HCEC 1CT (cell line): Measurements from ENCODE around the gene GPR45.
A peak's percentile ranks its signal among the peaks of the same experiment; 100 is the strongest.
"Not testable (repeated sequence)": the region's sequence is repeated elsewhere in the genome, so short reads cannot be mapped to it uniquely, and the experiment has no call there.

Experiments used
- DNase-seq: peaks from one replicate; pipeline ENCODE4 v3.0.0-alpha.2; 2017

GPR45 gene

DNA sequence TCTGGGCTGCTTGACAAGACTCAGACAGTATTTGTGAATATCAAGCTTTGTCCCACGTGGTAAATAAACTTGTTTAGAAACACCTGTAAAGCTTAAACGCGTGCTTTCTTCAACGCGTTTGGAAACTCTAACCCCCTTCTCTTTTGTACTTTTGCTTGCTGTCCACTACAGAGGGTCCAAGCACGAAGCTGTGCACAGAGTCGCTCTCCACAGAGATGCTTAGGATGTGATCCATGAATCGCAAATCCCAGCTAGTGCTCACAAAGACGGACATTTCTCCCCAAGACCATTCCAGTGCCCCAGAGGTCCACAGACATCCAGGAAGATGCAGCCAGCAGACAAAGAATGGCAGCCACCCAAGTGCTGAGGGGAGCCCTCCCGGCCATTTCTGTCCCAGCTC is at the start of gene GPR45:
Gene GPR45, plus strand, starts transcription at position 301 of the 400 bp plus-strand sequence. CDS start 116 bp downstream, outside the sequence.
- no peak for DNase-seq

DNA sequence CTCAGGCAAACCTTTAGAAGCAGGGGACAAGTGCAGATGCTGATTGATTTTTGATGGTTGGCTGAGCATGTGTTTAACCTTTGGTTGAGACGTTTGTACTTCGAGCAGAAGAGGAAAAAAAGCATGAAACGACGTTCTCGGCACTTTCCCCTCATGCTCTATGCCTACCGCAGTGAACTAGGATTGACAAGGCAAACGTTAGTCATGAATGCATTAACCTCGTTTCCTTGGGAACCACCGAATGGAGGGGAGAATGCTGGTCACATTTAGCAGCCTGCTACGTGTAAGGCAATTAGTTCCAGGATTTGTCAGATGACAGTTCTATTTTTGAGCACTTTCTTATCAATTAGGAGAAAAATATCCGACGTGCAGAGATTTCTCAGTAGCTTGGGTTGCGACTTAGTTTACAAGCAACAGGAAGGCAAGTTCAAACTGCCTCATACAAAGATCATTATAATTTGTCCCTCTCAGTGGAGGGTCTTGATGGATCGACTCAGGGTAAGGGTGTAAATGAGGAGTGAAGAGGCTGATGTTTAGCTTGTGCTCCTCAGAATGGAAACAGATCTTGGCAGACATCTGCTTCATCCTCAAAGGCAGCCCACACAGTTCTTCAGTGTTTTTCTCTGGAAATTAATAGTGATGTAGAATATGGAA is 47.4 kb upstream of the GPR45 start:
- DNase-seq = no peak

DNA sequence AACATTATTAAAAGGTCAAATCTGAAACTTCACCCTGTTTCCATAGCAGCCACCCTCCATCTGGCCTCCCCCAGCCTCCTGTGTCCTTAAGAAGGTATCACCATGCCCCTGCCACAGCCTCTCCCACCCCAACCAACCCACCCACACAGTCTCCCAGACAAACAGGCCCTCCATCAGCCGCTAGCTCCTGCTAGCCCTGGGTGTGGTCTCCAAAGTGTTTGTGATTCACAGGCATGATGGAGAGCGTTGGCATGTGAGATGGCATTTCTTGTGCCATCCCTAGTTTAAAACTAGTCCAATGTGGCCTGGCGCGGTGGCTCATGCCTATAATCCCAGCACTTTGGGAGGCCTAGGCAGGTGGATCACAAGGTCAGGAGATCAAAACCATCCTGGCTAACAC is 44.9 kb upstream of the GPR45 start:
- no peak for DNase-seq

DNA sequence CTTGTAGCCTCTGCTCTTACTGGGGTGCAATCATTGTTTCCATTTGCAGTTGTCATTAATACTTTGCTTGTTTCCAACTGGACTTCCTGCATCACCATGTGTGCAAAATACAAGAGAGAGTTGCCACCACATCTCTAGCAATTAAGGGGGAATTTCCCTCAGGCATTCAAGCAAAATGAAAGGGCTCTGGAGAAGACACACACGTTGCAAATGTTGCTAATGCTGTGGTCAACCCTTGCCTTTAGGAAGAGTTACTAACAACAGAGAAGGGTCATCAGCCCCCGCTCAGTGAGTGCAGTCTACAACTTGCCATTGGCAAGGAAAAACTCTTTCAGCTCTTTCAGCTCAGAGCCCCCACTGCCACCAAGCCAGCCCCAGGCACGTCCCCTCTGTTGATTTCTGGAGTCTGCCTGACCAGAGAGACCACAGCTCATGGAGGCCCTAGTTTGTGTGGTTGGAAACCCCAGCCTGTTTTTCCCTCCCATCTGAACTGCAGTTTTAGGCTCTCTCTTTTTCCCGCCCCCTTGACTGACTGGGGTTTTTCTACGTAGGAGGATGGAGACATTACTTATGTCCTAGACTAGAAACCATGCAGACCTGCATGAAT is 25.9 kb upstream of the GPR45 start:
- no peak for DNase-seq

DNA sequence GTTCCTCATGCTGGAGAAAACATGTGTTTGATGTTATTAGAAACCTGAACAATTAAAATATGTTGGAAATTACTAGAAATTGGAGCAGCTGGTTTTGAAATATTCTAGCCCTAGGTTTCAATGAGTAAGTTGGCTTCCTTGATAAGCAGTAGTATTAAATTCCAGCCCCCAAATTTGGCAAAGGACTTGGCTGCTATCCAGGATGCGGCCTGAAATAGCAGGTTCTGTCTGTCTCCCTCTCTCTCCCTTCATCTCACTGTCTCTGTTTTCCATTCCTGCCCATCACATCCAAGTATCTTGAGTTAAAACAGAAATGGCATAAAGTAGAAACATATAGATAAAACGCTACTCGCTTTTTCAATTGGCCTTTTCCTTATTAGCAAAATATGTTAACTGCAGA is 20.9 kb upstream of the GPR45 start:
- DNase-seq = no peak

- no peak for DNase-seq
Measured at GRCh38 chr2:105224444-105224843, 17.1 kb upstream of the GPR45 start.

DNA sequence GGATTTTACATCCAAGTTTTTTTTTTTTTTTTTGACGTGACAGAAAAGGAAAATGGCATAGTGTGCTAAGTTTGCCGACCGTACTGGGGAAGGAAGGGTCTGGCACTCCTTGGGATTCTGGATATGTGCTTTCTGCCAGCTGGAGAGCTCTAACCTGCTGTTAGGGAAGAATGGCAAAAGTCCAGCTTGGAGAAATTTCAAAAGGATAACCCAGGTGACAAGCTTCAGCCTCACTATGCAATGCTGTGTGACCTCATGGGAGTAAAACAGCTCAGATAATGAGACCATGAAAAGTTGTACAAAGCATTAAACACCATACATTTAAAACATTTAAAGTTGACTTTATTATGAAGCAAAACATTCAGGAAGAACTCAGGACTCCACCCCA is 10.3 kb upstream of the GPR45 start:
- DNase-seq = no peak

GRCh38 chr2:105235388-105236059 is 6.0 kb upstream of the GPR45 start:
- peak; percentile 65 for DNase-seq

- DNase-seq = no peak
Measured at GRCh38 chr2:105236060-105236424, 5.5 kb upstream of the GPR45 start.

GRCh38 chr2:105237045-105237765 is 4.3 kb upstream of the GPR45 start:
- DNase-seq = no peak

DNA sequence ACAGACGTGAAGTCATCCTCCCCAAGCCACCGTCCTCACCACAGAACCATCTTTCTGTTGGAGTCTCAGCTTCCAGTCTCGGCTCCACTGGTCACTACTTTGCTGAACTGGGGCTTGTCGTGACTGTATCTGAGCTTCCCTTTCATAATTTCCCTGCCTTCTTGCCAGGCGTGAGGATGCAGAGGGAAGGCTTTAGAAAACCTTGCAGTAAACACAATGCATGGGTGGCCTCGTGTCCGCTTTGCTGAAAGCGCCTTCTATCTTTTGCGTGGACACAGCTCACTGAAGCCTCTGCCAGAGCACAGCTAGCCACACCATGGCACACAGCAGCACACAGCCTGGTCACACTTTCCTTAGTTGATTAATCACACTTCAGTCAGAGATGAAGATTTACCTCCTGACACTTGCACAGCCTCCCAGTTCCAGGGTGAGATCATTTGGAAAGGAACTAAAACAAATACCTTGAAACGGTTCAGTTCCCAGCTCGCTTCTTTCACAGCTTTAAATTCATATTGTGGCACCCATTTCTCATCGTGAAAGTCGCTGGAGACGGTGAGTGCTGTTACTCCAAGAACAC is 2.8 kb upstream of the GPR45 start:
- no peak for DNase-seq

GRCh38 chr2:105239924-105240323 is 1.6 kb upstream of the GPR45 start:
- DNase-seq = peak; percentile 83

GRCh38 chr2:105242286-105242993 is 897 bp downstream of the GPR45 start:
- no peak for DNase-seq

GRCh38 chr2:105243961-105244360 is 2.4 kb downstream of the GPR45 start:
- no peak for DNase-seq

GRCh38 chr2:105244451-105244850 is 2.9 kb downstream of the GPR45 start:
- no peak for DNase-seq

GRCh38 chr2:105248316-105249070 is 7.0 kb downstream of the GPR45 start:
- no peak for DNase-seq

- DNase-seq = no peak
Measured at GRCh38 chr2:105249181-105249580, 7.6 kb downstream of the GPR45 start.

DNA sequence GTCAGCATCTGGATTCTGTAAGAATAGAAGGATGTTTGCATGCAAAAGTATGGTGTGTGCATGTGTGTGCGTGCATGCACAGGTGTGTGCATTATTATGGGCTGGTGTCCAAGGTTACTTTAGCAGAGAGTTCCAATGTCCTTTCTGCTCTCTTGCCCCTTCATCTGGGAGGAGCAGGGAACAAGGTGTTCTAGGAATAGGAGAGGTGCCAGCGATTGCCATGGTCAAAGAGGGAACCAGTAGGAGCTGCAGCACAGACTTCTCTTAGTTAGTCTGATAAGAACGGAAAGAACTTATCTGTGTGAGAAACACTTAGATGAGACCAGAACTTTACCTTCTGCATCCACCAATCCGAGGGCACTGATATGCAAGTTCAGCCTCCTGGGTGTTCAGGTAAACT is 8.3 kb downstream of the GPR45 start:
- DNase-seq = no peak

DNA sequence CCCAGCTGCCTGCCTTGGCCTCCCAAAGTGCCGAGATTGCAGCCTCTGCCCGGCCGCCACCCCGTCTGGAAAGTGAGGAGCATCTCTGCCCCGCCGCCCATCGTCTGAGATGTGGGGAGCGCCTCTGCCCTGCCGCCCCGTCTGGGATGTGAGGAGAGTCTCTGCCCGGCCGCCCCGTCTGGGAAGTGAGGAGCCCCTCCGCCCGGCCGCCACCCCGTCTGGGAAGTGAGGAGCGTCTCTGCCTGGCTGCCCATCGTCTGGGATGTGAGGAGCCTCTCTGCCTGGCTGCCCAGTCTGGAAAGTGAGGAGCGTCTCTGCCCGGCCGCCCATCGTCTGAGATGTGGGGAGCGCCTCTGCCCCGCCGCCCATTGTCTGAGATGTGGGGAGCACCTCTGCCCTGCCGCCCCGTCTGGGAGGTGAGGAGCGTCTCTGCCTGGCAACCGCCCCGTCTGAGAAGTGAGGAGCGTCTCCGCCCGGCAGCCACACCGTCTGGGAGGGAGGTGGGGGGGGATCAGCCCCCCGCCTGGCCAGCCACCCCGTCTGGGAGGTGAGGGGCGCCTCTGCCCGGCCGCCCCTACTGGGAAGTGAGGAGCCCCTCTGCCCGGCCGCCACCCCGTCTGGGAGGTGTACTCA is 9.6 kb downstream of the GPR45 start:
- DNase-seq = not testable (repeated sequence)

GRCh38 chr2:105252271-105252670 is 10.7 kb downstream of the GPR45 start:
- DNase-seq = no peak

DNA sequence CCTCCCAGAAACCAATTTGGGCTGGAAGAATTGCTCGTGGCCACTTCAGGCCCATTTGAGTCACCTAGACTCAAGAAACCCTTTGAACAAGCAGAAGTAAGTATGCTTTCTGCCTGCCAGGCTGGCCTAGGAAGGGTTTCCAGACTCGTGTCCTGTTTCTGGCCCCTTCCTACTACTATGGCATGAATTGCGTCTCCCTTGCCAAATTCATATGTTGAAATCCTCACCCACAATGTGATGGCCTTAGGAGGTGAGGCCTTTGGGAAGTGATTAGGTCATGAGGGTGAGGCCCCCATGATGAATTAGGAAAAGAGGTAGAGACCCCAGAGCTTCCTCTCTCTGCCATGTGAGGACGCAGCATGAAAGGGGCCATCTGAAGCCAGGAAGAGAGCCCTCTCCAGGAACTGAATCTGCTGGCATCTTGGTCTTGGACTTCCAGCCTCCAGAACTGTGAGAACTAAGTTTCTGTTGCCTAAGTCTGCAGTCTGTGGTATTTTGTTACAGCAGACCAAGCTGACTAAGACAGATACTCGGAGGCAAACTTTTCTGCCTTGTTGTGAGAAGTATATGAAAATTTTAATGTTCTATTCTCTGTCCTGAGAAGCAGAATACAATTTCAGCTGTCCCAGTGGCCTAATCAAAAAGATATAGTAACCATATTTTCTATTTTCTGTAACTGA is 13.1 kb downstream of the GPR45 start:
- DNase-seq = no peak
